MG63 (cell line): ENCODE measurements around the gene CHGA. TPM values are rescaled to one million over a fixed set of nuclear protein-coding genes. Genes with fewer than 3 reads are reported as not detected.

Experiments used
- DNase-seq: peaks from one replicate; pipeline ENCODE4 v3.0.0-alpha.2; 2020
- H3K27me3 ChIP-seq: fragments of 250-450 bp; sonication (Bioruptor Pico); 2 replicates; pipeline ENCODE4 v1.5.1; 2020; ENCODE audit warnings: mild to moderate bottlenecking, moderate library complexity
- H3K36me3 ChIP-seq: fragments of 250-450 bp; sonication (Bioruptor Pico); 2 replicates; pipeline ENCODE4 v1.5.1; 2020; ENCODE audit warnings: mild to moderate bottlenecking, moderate library complexity
- H3K4me3 ChIP-seq: fragments of 250-450 bp; sonication (Bioruptor Pico); 2 replicates; pipeline ENCODE4 v1.5.1; 2020; ENCODE audit warnings: mild to moderate bottlenecking, moderate library complexity
- H3K9me3 ChIP-seq: fragments of 250-450 bp; sonication (Bioruptor Pico); 2 replicates; pipeline ENCODE4 v1.5.1; 2020; ENCODE audit warnings: mild to moderate bottlenecking, moderate library complexity
- total RNA-seq: library from RNA; depleted of rRNA; stranded (reverse); fragments of >200 nt; shearing (Covaris generic); gene quantifications from 2 replicates; pipeline ENCODE4 v1.2.3, GENCODE V29; 2014; ENCODE audit warnings: low replicate concordance

CHGA gene
- total RNA-seq, 1 experiment from 2014 or later, result not detected

DNA sequence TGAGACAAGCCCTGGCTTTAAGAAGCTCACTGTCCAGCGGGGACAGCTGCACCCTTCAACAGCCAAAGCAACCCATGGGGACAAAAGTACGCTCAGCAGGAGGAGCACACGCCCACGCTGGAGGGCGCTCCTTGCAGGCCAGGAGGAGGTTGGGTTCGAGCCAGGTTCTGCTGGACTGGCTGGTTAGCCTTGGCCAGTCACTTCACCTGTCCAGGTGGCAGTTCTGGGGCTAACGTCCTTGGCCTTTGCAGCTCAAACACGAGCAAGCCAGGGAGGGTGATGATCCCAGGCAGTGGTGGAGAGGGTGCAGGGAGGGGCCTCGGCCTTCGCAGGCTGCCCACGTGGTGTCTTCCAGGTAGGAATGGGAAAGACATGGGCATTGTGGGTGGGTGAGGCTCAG, 13.1 kb downstream of the CHGA start:
- Histone ChIP-seq H3K27me3 (no peaks in the 10 kb centered on the region), H3K4me3 (no peak overlapping the region), H3K36me3 (no peaks in the 10 kb centered on the region), H3K9me3 (no peaks in the 10 kb centered on the region)
- no peak for DNase-seq

DNA sequence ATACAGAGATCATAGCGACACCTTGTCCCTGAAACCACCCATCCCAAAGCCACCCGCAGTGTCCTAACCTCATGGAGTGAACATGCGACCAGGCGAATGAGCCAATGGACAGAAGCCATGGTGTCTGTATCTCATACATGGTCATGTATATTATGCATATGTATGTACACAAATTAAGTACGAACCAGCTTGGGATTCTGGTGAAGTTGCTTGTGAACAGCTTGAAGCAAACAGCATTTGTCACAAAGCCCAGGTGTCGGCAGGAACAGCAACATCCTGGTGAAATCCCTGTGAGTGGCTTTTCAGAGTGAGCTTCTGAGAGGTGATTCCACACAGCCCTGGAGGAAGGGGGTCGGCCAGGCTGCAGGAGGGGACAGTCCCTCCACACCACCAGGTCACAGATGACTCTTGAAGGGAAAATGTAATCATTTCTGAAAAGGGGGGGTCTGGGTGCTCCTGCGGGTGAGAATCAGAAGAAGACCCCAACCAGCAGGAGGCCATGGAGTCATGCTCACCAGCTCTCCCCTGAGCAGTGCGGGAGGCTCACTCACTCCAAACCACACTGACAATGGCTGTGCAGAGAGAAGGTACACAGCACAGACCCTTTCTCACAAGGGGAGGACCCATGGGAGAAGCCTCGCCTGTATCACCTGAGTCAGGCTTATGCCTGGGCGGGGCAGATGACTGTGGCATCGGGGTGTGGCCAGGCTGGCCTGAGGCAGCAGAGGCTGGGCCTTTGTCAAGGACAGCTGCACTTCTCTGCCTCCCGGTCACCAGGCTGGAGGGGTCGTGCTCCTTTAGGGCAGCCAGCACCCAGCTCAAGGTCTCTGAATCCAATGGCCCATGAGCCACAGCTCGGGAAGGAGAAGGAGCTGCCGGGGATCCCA, 14.3 kb downstream of the CHGA start:
- H3K36me3 ChIP-seq, result no peaks in the 10 kb centered on the region
- no peaks in the 10 kb centered on the region for H3K27me3 ChIP-seq
- DNase-seq, result no peak
- no peak overlapping the region for H3K4me3 ChIP-seq
- no peaks in the 10 kb centered on the region for H3K9me3 ChIP-seq

DNA sequence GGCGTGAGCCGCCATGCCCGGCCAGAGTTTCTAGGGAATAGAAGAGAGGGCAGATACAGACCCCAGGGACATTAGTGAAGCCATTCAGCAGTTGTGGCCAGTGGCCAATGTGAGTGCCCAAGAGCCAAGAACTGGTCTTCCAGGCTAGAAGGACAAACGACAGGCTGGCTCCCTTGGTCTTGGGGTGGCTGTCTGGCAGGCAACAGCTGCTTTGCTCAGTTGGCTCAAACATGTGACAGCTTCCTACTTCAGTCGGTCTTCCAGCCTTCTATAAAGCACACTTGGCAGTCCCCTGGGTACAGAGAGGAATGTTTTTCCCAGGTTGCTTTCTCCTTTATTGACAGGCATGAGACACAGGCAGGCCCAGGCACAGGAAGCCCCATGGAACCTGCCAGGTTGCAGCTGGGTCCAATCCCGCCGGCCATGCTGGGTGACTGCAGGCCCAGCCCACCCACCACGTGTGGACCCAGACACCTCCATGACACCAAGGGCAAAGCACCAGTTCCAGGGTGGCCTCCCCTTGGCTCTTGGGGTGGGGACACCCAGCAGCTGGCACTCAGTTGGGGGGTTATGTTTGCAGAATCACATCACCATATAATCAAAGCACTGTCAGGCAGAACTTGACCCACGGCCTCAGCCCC, 15.4 kb downstream of the CHGA start:
- no peak overlapping the region for H3K4me3 ChIP-seq
- H3K9me3 ChIP-seq, result no peaks in the 10 kb centered on the region
- DNase-seq, result no peak
- H3K36me3 ChIP-seq, result no peaks in the 10 kb centered on the region
- no peaks in the 10 kb centered on the region for H3K27me3 ChIP-seq

DNA sequence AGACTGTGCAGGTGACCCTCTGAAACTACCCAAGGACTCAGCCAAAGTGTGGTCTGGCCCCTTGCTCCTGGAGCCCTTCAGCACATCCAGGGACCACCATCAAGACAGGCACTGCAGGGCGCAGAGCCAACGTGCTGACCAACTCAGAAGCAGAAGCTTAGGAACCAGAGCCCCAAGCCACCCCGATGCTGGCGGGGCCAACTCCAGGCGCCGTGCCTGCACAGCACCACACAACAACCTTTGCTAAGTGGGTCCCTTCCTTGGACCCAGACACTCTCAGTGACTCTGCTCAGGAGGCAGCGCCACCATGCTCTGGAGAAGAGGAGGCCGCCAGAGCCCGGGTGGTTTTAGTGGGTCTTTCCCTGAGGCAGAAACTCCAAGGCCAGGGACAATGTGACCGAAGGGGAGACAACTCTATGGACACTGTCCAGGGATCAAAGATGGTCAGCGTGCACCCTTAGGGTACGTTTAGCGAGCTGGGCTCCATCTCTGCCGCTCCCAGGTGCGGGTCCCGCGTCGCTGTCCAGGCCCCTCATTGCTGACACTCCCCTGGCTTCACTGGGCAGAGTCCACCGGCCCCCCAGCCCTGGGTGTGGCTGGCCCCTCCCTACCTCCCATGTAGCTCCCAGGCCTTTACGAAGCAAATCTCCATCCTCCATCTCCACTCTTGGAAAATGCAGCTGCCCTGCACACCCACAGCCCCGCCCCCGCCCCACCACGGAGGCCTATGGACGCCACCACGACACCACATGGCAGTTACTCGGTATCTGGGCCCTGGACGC, 16.1 kb downstream of the CHGA start:
- Histone ChIP-seq H3K9me3 (no peaks in the 10 kb centered on the region), H3K36me3 (no peaks in the 10 kb centered on the region), H3K27me3 (no peaks in the 10 kb centered on the region), H3K4me3 (no peak overlapping the region)
- no peak for DNase-seq

DNA sequence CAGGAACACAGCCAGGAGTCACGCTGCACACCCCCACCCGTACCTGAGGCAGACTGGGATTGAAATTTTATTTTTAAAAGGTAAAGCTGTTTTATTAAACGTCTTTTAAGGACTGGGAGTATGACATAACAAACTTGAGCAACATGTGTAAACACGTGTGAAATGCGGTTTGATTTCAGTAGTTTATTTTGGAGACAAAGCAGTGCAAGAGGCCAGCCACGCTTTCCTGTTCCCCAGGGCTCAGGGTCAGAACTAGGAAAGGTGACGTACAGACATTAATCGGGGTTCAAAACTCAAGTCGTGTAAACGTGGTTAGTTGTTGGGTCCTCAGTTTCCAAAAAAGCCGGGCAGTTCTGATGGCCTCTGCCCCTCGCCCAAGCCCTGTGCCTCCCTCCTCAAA, 16.7 kb downstream of the CHGA start:
- Histone ChIP-seq H3K4me3 (no peak overlapping the region), H3K9me3 (no peaks in the 10 kb centered on the region), H3K27me3 (no peaks in the 10 kb centered on the region), H3K36me3 (no peaks in the 10 kb centered on the region)
- DNase-seq, result no peak

DNA sequence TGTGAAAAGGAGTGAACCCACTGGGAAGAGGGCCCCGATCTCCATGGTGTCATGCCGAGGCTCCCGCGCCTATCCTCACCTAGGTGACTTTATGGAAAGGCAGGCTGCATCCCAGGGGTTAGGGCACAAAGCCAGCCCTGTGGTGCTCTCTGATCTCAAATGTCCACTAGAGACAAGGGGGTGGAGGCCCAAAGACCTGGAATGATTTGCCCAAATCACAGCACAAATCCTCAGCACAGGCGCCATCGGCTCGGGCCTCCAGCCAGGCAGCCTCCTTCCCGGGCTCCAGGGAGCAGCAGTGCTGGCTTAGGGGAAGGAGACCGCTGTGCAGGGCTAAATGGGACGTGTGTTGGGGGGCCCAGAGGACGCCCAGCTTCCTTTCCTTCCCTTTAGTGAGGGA, 17.6 kb downstream of the CHGA start:
- Histone ChIP-seq H3K36me3 (no peaks in the 10 kb centered on the region), H3K27me3 (no peaks in the 10 kb centered on the region), H3K9me3 (no peaks in the 10 kb centered on the region), H3K4me3 (no peak overlapping the region)
- DNase-seq, result no peak

DNA sequence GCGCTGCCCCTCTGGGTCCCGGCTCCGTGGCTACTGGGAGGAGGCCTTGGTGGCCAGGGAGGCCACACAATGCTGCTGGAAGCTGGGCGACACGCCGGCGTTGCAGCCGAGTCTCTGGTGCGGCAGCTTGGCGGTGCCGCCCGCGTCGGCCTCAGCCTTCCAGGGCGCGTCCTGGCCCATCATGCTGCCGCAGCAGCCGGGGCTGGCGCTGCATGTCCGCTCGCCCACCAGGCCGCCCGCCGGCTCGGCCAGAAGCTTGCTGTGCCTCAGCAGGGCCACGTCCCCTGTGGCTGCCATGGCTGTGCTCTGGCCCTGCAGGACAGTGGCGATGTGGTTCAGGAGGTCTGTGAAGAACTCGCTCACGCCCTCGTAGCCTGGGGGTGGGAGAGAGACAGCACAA, 18.6 kb downstream of the CHGA start:
- H3K36me3 ChIP-seq, result peaks cover 2% of the 10 kb centered on the region; the same call in 1 of the 2 replicates
- no peaks in the 10 kb centered on the region for H3K27me3 ChIP-seq
- no peaks in the 10 kb centered on the region for H3K9me3 ChIP-seq
- DNase-seq, result no peak
- no peak overlapping the region for H3K4me3 ChIP-seq

DNA sequence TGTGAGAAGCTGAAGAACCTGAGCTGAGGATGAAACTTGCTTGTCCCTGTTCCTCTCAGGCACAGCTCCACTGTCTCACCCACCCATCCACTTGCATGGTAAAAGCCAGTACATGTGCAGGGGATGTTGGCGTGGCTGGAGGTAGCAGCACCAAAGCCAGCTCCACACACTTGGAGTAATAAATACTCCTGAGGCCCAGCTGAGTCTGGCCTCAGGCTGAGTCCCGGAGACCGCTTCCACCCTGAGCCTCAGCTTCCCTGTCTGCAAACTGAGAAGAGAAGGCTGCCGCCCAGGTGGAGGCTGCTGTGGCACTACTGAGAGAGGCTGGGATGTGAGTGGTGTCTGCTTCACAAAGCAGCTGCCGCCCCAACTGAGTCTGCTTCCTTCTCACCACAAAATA, 19.2 kb downstream of the CHGA start:
- DNase-seq, result no peak
- no peaks in the 10 kb centered on the region for H3K27me3 ChIP-seq
- no peak overlapping the region for H3K4me3 ChIP-seq
- H3K9me3 ChIP-seq, result no peaks in the 10 kb centered on the region
- peaks cover 2% of the 10 kb centered on the region; the same call in 1 of the 2 replicates for H3K36me3 ChIP-seq

DNA sequence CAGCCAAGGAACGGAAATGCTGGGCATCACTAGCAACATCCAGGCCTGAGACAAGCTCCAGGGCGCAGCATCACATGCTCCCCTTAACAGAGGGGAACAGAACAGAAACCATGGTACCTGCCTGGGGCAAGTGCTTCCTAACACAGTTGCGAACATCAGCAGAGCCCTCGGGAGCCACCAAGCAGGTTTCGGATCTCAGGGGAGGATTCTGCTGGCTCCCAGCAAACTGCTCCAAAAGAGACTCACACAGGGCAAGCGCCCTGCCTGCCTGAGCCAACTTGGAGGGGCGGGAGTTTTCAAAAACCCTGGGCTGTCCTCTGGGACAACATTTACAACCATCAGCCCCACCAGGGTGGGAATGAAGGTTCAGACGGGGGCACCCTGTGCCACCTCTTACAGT, 19.6 kb downstream of the CHGA start:
- DNase-seq, result no peak
- H3K36me3 ChIP-seq, result peaks cover 2% of the 10 kb centered on the region; the same call in 1 of the 2 replicates
- no peaks in the 10 kb centered on the region for H3K9me3 ChIP-seq
- no peak overlapping the region for H3K4me3 ChIP-seq
- H3K27me3 ChIP-seq, result no peaks in the 10 kb centered on the region

DNA sequence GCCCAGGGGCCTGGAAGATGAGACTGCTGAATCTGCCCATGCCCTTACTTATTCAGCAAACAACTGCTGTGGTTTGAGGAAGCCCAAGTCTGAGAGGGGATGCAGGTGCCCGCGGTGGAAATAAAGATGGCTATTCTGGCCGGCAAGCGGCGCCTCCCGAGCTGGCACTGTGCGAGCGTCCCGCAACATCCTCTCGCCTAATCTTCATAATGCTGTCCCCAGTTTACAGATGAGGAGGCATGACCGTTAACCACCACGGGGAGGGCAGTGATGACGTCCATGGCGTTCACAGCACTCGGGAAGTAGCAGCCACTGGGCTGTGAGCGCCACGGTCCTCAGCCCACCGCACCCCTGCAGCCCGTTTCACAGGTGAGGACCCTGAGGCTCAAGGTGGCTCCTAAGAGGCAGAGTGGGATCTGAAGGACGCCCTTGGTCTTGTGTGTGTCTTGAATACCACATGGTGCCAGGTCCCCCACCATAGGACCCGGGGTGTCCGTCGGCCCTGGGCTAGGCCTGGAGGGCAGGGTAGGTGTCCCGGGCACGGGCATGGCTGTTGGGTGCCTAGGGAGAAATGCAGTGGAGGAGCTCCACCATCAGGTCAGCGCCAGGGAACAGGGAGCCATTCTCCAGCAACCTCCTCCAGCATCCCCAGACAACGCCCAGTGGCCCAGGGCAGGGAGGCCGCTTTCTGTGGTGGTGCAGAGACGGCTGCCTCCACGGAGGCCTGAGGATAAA, 20.2 kb downstream of the CHGA start:
- Histone ChIP-seq H3K9me3 (no peaks in the 10 kb centered on the region), H3K36me3 (peaks cover 2% of the 10 kb centered on the region; the same call in 1 of the 2 replicates), H3K27me3 (no peaks in the 10 kb centered on the region), H3K4me3 (no peak overlapping the region)
- DNase-seq, result no peak

DNA sequence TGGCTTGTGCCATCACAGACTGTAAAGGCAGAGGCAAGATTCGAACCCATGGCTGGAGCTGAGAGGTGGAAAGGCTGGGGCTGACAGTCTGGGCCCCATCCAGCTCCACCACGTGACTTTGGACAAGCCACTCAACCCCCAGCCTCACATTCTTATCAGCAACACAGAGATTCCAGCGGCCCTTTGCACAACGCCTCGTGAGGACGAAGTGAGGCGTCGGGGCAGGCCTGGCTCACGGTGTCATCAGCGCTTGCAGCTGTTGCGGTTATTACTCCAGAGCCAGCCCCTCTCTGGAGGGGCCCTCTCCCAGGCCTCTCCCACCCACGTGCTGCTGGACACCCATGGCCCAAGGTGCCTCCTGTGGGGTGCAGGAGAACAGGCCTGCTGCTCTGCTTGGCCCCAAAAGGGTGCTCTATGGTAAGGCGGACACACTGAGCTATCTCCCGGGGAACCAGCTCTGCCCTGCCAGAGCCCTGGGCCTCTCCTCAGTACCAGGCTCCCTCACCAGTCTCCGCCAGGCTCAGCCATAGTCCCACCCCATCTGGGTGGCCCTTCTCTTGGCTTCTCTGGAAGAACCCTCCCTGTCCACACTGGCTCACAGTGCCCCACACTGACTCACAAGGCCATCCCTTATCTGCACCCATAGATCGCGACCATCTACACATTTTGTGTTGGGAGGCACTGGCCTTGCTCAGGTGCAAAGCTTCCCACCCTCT, 21.1 kb downstream of the CHGA start:
- DNase-seq, result no peak
- Histone ChIP-seq H3K27me3 (no peaks in the 10 kb centered on the region), H3K4me3 (no peak overlapping the region), H3K36me3 (peaks cover 2% of the 10 kb centered on the region; the same call in 1 of the 2 replicates), H3K9me3 (no peaks in the 10 kb centered on the region)

DNA sequence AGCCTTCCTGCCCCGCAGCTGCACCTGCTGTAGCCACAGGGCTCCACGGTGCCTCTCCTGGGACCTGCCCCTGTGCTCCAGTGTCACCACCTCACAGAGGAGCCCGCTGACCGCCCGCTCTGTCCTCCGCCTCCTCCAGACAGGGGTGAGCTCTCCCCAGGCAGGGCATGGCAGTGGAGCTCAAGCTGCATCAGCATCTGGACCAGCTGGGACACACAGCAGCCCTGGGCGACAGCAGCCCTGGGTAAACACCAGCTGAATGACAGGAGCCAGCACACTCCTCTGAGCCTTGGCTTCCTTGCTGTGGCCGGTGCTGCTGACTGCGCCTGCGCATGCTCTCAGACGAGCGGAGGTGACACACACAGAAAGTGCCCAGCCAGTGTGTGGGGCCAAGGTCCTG, 22.0 kb downstream of the CHGA start:
- Histone ChIP-seq H3K36me3 (peaks cover 2% of the 10 kb centered on the region; the same call in 1 of the 2 replicates), H3K27me3 (no peaks in the 10 kb centered on the region), H3K4me3 (no peak overlapping the region), H3K9me3 (no peaks in the 10 kb centered on the region)
- DNase-seq, result no peak

DNA sequence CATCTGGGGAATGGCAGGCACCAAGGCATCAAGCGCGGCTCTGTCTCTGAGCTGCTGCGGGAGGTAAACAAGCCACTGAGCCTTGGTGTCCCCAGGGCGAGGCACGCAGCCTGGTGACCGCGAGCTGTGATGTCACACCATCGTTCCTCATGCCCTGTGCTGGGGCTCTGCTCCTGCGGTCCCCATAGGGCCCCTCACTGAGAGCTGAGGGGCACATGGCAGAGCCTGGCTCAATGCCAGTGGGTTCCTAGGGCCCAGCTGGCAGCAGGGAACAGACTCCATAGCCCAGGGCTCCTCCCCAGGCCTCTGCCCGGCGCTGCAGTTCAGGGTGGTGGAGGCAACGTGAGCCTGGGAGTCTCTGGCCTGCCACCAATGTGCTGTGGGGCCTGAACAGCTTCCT, 22.6 kb downstream of the CHGA start:
- peaks cover 5% of the 10 kb centered on the region for H3K36me3 ChIP-seq
- no peak overlapping the region for H3K4me3 ChIP-seq
- DNase-seq, result no peak
- no peaks in the 10 kb centered on the region for H3K9me3 ChIP-seq
- H3K27me3 ChIP-seq, result no peaks in the 10 kb centered on the region

DNA sequence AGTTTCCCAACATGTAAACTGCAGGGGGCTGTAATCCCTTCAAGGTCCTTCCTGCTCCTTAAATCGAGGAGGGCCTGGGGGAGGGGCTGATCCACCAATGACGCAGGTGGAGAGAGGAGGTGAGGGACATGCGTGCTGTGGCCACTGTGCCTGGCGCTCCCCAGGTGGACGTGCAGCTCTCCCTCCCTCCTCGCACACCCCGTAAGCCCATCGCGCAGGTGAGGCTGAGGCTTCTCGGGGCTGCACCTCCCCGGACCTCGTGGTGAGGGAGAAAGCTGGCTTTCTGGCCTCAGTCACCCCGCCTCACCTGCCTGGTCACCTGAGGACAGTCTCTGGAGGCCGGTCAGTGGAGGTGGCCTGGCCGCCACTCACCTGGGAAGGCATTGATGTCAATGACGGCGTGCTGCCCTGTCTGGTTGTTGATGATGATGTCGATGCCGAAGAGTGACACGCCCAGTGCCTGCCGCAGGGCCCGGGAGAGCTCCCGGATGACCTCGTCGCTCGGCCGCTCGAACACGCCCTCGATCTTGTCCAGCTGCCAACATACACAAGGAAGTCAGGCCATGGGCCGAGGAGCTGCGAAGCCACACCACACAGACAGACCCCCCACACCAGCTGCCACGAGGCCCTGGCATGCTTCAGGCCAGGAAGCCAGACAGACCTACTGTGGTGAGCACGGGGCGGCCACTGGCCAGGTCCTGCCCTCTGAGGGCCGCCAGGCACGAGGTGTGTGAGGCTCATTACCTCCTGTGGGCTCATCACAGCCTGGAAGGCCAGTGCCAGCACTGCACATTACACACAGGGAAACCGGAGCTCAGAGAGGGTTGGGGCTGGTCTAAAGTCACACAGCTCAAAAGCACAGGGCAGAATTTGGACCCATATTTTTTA, 23.3 kb downstream of the CHGA start:
- Histone ChIP-seq H3K4me3 (no peak overlapping the region), H3K9me3 (no peaks in the 10 kb centered on the region), H3K27me3 (no peaks in the 10 kb centered on the region), H3K36me3 (peaks cover 8% of the 10 kb centered on the region)
- peak; percentile 74 for DNase-seq

DNA sequence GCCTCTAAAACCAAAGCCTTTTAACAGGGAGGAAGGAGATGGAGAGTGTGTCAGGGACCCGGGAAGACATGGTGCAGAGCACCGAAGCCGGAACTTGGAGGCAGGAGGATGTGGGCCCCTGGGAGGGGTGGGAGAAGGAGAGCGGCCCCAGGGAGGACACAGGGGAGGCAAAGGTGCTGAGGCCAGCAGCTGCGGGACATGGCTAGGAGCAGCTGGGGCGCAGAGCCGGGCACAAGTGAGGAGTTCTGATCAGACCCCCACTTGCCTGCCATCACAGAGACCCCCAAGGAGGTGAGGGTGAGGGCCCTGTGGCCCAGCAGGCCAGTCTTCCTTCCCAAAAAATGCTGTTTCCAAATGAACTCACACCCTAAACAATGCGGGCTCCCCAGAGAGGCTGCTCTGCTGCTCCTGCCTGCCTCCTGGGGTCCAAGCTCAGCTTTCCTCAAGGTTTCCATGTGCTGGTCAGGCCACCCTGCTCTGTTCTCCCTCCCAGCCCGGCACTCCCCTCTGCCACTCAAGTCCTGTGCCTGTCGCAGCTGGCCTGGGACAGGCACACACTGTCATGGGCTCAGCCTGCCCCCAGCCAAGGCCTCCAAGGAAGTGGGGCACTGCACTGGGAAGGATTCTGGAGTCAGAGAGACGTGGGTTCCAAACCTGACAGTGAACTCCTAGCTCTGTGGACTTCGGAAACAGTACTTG, 24.0 kb downstream of the CHGA start:
- no peak for DNase-seq
- Histone ChIP-seq H3K4me3 (no peak overlapping the region), H3K9me3 (no peaks in the 10 kb centered on the region), H3K27me3 (no peaks in the 10 kb centered on the region), H3K36me3 (peaks cover 8% of the 10 kb centered on the region)
